Naive B cell (primary cell): ENCODE measurements around the gene WDR36. TPM values are rescaled to one million over a fixed set of nuclear protein-coding genes. Genes with fewer than 3 reads are reported as not detected.
A peak's percentile ranks its signal among the peaks of the same experiment; 100 is the strongest.
"Not testable (repeated sequence)": the region's sequence is repeated elsewhere in the genome, so short reads cannot be mapped to it uniquely, and the experiment has no call there.

Experiments used
- ATAC-seq, 2 donors: fragments of 150-1000 bp; cut with Tn5 transposase; 2 replicates each; pipeline ENCODE4 v1.10.0; 2021; ENCODE audit warnings: low read depth in 2 of 2, mild to moderate bottlenecking in 2 of 2, moderate library complexity in 2 of 2
- DNase-seq: peaks from one replicate; pipeline ENCODE4 v3.0.0; 2022
- H3K27ac Mint-ChIP-seq, 6 donors: one replicate each; pipeline ENCODE4 v1.8.0; 2020 to 2022; ENCODE audit warnings: mild to moderate bottlenecking in 6 of 6, mixed read lengths in 6 of 6, moderate library complexity in 5 of 6, inconsistent platforms in 2 of 6
- H3K27me3 Mint-ChIP-seq, 3 donors: one replicate each; pipeline ENCODE4 v1.8.0; 2021 to 2022; ENCODE audit warnings: mixed read lengths in 3 of 3, mild to moderate bottlenecking in 1 of 3
- H3K36me3 Mint-ChIP-seq, 2 donors: one replicate each; pipeline ENCODE4 v1.8.0; 2020 to 2022; ENCODE audit warnings: mixed read lengths in 2 of 2, inconsistent platforms in 1 of 2, mild to moderate bottlenecking in 1 of 2
- H3K4me1 Mint-ChIP-seq, 3 donors: one replicate each; pipeline ENCODE4 v1.8.0; 2020 to 2022; ENCODE audit warnings: mixed read lengths in 3 of 3, inconsistent platforms in 1 of 3, mild to moderate bottlenecking in 1 of 3, moderate library complexity in 1 of 3
- H3K4me3 Mint-ChIP-seq, 8 donors: one replicate each; pipeline ENCODE4 v1.8.0; 2020 to 2022; ENCODE audit warnings: mild to moderate bottlenecking in 8 of 8, mixed read lengths in 8 of 8, moderate library complexity in 8 of 8, inconsistent platforms in 2 of 8
- H3K9me3 Mint-ChIP-seq, 7 donors: one replicate each; pipeline ENCODE4 v1.8.0; 2020 to 2022; ENCODE audit warnings: mixed read lengths in 7 of 7, mild to moderate bottlenecking in 5 of 7, inconsistent platforms in 2 of 7, moderate library complexity in 1 of 7
- polyA plus RNA-seq, 6 donors: library from polyadenylated mRNA; unstranded; fragments of 300-500 nt; fragmentation: Illumina TruSeq; gene quantifications; one replicate each; pipeline ENCODE4 v1.2.3, GENCODE V29; 2021; ENCODE audit warnings: low read depth in 6 of 6

Gene WDR36
- polyA plus RNA-seq, 6 donors from 2014 or later, result 15.5 to 26.5 (median 22.3) TPM

DNA sequence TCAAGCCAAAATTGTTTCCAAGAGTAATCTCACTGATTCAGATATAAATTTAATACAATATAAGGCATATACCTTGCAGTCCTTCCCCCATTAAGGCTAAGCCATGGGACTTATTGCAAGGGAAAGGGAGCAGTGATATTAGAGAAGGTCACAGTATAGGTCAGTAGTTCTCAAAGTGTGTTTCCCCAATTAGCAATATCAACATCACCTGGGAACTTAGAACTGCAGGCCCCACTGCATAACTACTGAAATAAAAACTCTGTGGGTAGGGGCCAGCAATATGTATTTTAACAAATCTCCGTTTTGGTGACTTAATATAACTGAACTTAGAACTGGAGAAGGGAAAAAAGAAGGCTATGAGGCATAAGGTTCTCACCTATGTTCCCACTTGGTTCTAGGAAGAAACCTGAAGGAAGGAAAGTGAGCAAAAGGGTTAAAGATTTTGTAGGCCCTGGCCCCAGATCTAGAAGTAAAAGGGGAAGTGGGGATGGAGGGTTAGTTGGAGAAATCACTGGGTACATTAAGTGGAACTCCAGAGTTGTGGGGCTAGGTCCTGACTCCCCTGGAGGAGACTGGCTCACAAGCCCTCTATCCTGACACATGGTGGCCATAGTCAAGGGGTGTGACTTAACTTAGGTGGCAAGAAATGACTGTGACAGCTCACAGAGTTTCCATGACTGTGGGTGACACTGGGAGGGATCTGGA, 40.7 kb downstream of the WDR36 start:
- H3K27ac Mint-ChIP-seq, result peak overlapping the region in 1 of 6 donors; percentile 34
- no peaks in the 10 kb centered on the region for H3K9me3 Mint-ChIP-seq
- H3K27me3 Mint-ChIP-seq, result peaks cover 0 to 16% (median 9%) of the 10 kb centered on the region in 3 donors
- H3K4me3 Mint-ChIP-seq, result no peak overlapping the region
- no peaks in the 10 kb centered on the region for H3K4me1 Mint-ChIP-seq
- peaks cover 0 to 2% of the 10 kb centered on the region in 2 donors for H3K36me3 Mint-ChIP-seq
- DNase-seq, result no peak
- ATAC-seq, result no peak

DNA sequence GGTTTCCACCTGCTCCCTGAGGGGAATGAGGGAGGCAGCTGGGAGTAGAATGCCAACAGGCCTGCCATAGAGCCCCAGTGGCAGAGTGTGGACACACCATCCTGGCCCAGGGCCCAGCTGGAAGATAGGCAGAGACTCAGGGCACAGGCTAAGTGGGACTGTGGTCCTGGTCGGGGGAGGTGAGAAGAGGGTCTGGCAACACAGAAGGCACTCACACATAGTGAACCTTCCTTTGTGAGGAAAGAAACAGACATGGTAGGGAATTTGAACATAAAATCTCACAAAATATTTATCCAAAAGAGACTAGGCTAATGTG, 41.2 kb downstream of the WDR36 start:
- no peaks in the 10 kb centered on the region for H3K36me3 Mint-ChIP-seq
- H3K4me3 Mint-ChIP-seq, result peak overlapping the region in 1 of 8 donors; percentile 75
- DNase-seq, result no peak
- H3K4me1 Mint-ChIP-seq, result no peaks in the 10 kb centered on the region
- no peak overlapping the region for H3K27ac Mint-ChIP-seq
- no peak for ATAC-seq
- no peaks in the 10 kb centered on the region for H3K9me3 Mint-ChIP-seq
- peaks cover 0 to 16% (median 9%) of the 10 kb centered on the region in 3 donors for H3K27me3 Mint-ChIP-seq

DNA sequence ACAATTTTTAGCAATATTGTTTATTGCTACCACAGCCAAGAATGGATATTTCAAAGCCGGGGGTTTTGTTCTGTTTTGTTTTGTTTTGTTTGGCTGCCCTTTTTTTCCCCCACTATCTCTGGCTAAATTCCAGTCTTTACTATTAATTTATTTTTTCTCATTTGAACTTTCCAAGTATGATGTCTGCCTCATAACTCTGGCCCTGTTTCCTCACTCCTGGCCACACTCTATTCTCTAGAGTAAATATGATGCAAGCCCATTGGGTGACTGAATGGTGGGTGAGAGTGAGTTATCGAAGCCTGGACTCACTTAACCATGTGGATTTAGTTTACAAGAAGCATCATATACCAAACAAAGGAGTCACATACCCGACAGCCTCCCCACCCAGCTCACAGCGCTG, 41.9 kb downstream of the WDR36 start:
- no peak for ATAC-seq
- Mint-ChIP-seq H3K9me3 (no peaks in the 10 kb centered on the region), H3K27me3 (peaks cover 0 to 16% (median 9%) of the 10 kb centered on the region in 3 donors), H3K4me1 (no peaks in the 10 kb centered on the region), H3K4me3 (no peak overlapping the region), H3K36me3 (no peaks in the 10 kb centered on the region), H3K27ac (no peak overlapping the region)
- no peak for DNase-seq

GRCh38 chr5:111134864-111135263, 42.7 kb downstream of the WDR36 start:
- Mint-ChIP-seq H3K27ac (no peak overlapping the region), H3K27me3 (peaks cover 0 to 16% (median 9%) of the 10 kb centered on the region in 3 donors), H3K4me1 (no peaks in the 10 kb centered on the region), H3K36me3 (no peaks in the 10 kb centered on the region), H3K9me3 (no peaks in the 10 kb centered on the region), H3K4me3 (no peak overlapping the region)
- no peak for ATAC-seq
- DNase-seq, result no peak

- no peak for ATAC-seq
- Mint-ChIP-seq H3K4me3 (no peak overlapping the region), H3K27ac (no peak overlapping the region), H3K27me3 (peaks cover 0 to 16% (median 9%) of the 10 kb centered on the region in 3 donors), H3K4me1 (no peaks in the 10 kb centered on the region), H3K9me3 (no peaks in the 10 kb centered on the region), H3K36me3 (no peaks in the 10 kb centered on the region)
- no peak for DNase-seq
Measured at GRCh38 chr5:111135363-111135762, 43.2 kb downstream of the WDR36 start.

DNA sequence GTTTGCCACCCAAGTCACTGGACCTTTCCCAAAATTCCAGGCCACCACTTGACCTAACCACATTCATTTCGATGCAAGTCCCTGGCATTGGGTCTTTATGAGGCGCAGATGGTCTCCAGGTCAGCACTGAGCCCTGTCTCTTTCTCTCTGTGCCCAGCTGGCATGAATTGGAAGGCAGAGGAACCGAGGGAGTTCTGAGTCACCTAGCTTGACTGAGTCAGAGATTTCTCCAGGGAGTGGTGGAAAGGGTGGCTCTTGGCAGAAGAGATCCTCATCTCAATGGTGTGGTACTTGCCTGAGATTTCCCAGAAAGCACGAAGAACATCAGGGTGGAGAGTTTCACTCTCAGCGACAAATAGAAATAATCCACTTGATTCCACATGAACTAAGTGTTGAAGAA, 43.8 kb downstream of the WDR36 start:
- DNase-seq (no peak), ATAC-seq (no peak)
- Mint-ChIP-seq H3K9me3 (no peaks in the 10 kb centered on the region), H3K27me3 (peaks cover 0 to 16% (median 9%) of the 10 kb centered on the region in 3 donors), H3K27ac (no peak overlapping the region), H3K4me1 (no peaks in the 10 kb centered on the region), H3K36me3 (no peaks in the 10 kb centered on the region), H3K4me3 (no peak overlapping the region)

- H3K36me3 Mint-ChIP-seq, result no peaks in the 10 kb centered on the region
- ATAC-seq, result no peak
- no peak overlapping the region for H3K27ac Mint-ChIP-seq
- H3K27me3 Mint-ChIP-seq, result peaks cover 0 to 16% (median 9%) of the 10 kb centered on the region in 3 donors
- no peaks in the 10 kb centered on the region for H3K9me3 Mint-ChIP-seq
- no peak for DNase-seq
- no peaks in the 10 kb centered on the region for H3K4me1 Mint-ChIP-seq
- H3K4me3 Mint-ChIP-seq, result no peak overlapping the region
Measured at GRCh38 chr5:111138096-111138495, 45.9 kb downstream of the WDR36 start.

GRCh38 chr5:111141471-111141870, 49.3 kb downstream of the WDR36 start:
- H3K36me3 Mint-ChIP-seq, H3K9me3 Mint-ChIP-seq, DNase-seq, H3K27me3 Mint-ChIP-seq, ATAC-seq, H3K4me1 Mint-ChIP-seq, H3K27ac Mint-ChIP-seq, H3K4me3 Mint-ChIP-seq: not testable (repeated sequence)

DNA sequence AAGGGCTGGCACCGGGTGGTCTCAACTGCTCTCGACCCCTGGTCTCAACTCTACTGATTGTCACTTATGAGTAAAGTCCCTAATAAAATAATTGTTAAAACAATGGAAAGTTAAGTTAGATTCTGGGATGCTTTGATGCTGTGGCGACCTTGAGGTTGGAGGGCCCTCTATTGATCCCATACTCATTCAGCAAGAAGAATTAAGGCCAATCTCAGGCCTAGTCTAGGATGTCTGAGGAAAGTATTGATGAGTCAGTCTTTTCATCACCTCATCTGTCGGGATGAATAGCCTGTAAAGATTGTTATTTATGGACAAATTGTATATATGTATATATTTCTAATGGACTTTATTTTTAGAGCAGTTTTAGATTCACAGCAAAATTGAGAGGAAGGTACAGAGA, 50.8 kb downstream of the WDR36 start:
- DNase-seq (no peak), ATAC-seq (no peak)
- Mint-ChIP-seq H3K4me3 (no peak overlapping the region), H3K36me3 (no peaks in the 10 kb centered on the region), H3K27ac (no peak overlapping the region), H3K27me3 (peaks cover 0 to 4% (median 0%) of the 10 kb centered on the region in 3 donors), H3K9me3 (no peaks in the 10 kb centered on the region), H3K4me1 (no peaks in the 10 kb centered on the region)

DNA sequence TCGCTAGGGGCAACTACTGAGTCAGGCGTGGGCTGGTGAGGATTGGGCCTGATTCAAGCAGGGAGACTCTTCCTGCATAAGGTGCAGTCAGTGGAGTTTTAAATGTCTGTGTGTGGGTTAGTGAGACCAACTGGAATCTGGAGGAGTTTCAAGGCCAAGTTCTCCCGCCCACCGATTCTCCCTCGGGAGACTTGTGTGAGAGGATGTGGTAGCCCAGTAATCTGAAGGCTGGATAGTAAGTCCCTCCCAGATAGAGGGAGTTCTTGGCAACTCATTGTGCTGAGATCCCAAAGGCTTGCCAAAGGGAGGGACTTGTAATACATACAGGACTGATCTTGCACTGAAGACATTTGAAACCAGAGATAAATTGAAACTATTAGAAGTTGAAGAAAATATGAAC, 51.8 kb downstream of the WDR36 start:
- Mint-ChIP-seq H3K36me3 (no peaks in the 10 kb centered on the region), H3K4me3 (no peak overlapping the region), H3K4me1 (no peaks in the 10 kb centered on the region), H3K27me3 (peaks cover 0 to 8% (median 4%) of the 10 kb centered on the region in 3 donors), H3K9me3 (no peaks in the 10 kb centered on the region), H3K27ac (no peak overlapping the region)
- DNase-seq (no peak), ATAC-seq (no peak)

- no peak overlapping the region for H3K27ac Mint-ChIP-seq
- no peaks in the 10 kb centered on the region for H3K9me3 Mint-ChIP-seq
- no peaks in the 10 kb centered on the region for H3K4me1 Mint-ChIP-seq
- H3K36me3 Mint-ChIP-seq, result no peaks in the 10 kb centered on the region
- peaks cover 0 to 8% (median 5%) of the 10 kb centered on the region in 3 donors for H3K27me3 Mint-ChIP-seq
- DNase-seq, result no peak
- ATAC-seq, result no peak
- H3K4me3 Mint-ChIP-seq, result no peak overlapping the region
Measured at GRCh38 chr5:111144352-111144930, 52.3 kb downstream of the WDR36 start.

GRCh38 chr5:111146053-111146452, 53.9 kb downstream of the WDR36 start:
- ATAC-seq, result no peak
- no peaks in the 10 kb centered on the region for H3K36me3 Mint-ChIP-seq
- DNase-seq, result no peak
- H3K4me1 Mint-ChIP-seq, result no peaks in the 10 kb centered on the region
- H3K27ac Mint-ChIP-seq, result no peak overlapping the region
- no peaks in the 10 kb centered on the region for H3K9me3 Mint-ChIP-seq
- no peak overlapping the region for H3K4me3 Mint-ChIP-seq
- H3K27me3 Mint-ChIP-seq, result peaks cover 0 to 8% (median 5%) of the 10 kb centered on the region in 3 donors

DNA sequence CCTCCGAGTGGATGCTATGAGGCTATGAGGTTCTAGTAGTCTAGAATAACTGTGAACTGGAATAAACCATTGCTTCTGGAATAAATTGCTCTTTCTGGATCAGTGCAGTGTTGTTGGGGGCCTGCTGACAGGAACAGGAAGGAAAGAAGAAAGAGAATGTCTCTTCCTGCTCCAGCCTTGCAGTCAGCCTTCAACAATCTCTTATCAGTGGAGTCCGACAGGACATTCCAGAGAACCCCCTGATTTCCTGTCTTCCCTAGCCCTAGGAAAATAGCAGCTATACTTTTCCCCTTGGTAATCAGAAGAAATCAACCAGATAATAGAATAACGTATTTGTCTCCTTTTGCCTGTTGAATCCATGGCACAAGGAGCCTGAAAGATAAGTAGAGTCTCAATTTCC, 55.4 kb downstream of the WDR36 start:
- ATAC-seq (no peak), DNase-seq (no peak)
- Mint-ChIP-seq H3K27me3 (peaks cover 9 to 14% (median 13%) of the 10 kb centered on the region in 3 donors), H3K27ac (peak overlapping the region in 1 of 6 donors; percentile 13), H3K4me3 (no peak overlapping the region), H3K4me1 (no peaks in the 10 kb centered on the region), H3K9me3 (no peaks in the 10 kb centered on the region), H3K36me3 (no peaks in the 10 kb centered on the region)

DNA sequence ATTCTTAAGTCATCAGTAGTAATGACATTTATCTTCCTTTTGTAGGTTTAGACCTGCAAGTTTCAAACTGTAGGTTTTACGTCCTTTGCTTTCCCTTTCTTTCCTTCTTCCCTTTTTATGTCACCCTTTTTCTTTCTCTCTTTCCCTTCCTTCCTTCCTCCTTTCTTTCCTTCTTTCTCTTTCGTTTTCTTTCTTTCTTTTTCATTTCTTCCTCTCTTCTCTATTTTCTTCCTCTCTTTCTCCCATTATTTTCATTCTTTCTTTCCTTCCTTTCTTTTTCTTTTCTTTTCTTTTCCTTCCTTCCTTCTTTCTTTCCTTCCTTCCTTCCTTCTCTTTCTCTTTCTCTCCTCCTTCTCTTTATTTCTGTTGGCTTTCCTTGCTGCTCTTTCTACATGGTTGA, 59.9 kb downstream of the WDR36 start:
- Mint-ChIP-seq H3K27me3 (peaks cover 11 to 24% (median 22%) of the 10 kb centered on the region in 3 donors), H3K27ac (peak overlapping the region in 1 of 6 donors; percentile 2)
- no peak for ATAC-seq

More for the DNA sequence above, 59.9 kb downstream of the WDR36 start:
- no peaks in the 10 kb centered on the region for H3K4me1 Mint-ChIP-seq
- no peak overlapping the region for H3K4me3 Mint-ChIP-seq
- no peak for DNase-seq
- H3K36me3 Mint-ChIP-seq, result no peaks in the 10 kb centered on the region
- no peaks in the 10 kb centered on the region for H3K9me3 Mint-ChIP-seq
